ENCODE results near the gene PRKAR1A. TPM values are rescaled to one million over a fixed set of nuclear protein-coding genes. Genes with fewer than 3 reads are reported as not detected.
"Not testable (repeated sequence)": the region's sequence is repeated elsewhere in the genome, so short reads cannot be mapped to it uniquely, and the experiment has no call there.

Gene PRKAR1A
- polyA plus RNA-seq, 1 donor: 379 TPM

- no peak for DNase-seq (ENCODE audit: low read depth)
These were observed 67.1 kb downstream of the PRKAR1A start for GRCh38 chr17:68579194-68579927.

GRCh38 chr17:68580236-68580770 is 68.1 kb downstream of the PRKAR1A start:
- no peak for DNase-seq (ENCODE audit: low read depth)

- DNase-seq (ENCODE audit: low read depth): no peak
These were observed 69.8 kb downstream of the PRKAR1A start for GRCh38 chr17:68581863-68582645.

- not testable (repeated sequence) for DNase-seq (ENCODE audit: low read depth)
These were observed 70.6 kb downstream of the PRKAR1A start for GRCh38 chr17:68582867-68583266.

- DNase-seq (ENCODE audit: low read depth): no peak
These were observed 72.5 kb downstream of the PRKAR1A start for GRCh38 chr17:68584581-68585303.

- DNase-seq (ENCODE audit: low read depth): no peak
These were observed 73.4 kb downstream of the PRKAR1A start for GRCh38 chr17:68585643-68586042.

- DNase-seq (ENCODE audit: low read depth): no peak
These were observed 74.8 kb downstream of the PRKAR1A start for GRCh38 chr17:68587026-68587425.

GRCh38 chr17:68587847-68588246 is 75.6 kb downstream of the PRKAR1A start:
- DNase-seq (ENCODE audit: low read depth): no peak

GRCh38 chr17:68588362-68588761 is 76.1 kb downstream of the PRKAR1A start:
- DNase-seq (ENCODE audit: low read depth): no peak

- DNase-seq (ENCODE audit: low read depth): no peak
These were observed 76.9 kb downstream of the PRKAR1A start for GRCh38 chr17:68589086-68589485.

- DNase-seq (ENCODE audit: low read depth): no peak
These were observed 79.4 kb downstream of the PRKAR1A start for GRCh38 chr17:68591583-68591982.

- DNase-seq (ENCODE audit: low read depth): no peak
These were observed 79.8 kb downstream of the PRKAR1A start for GRCh38 chr17:68592009-68592408.

GRCh38 chr17:68592682-68593641 is 80.7 kb downstream of the PRKAR1A start:
- DNase-seq (ENCODE audit: low read depth): no peak

GRCh38 chr17:68594552-68594951 is 82.3 kb downstream of the PRKAR1A start:
- no peak for DNase-seq (ENCODE audit: low read depth)

GRCh38 chr17:68595496-68595895 is 83.3 kb downstream of the PRKAR1A start:
- DNase-seq (ENCODE audit: low read depth): no peak

GRCh38 chr17:68595986-68596385 is 83.8 kb downstream of the PRKAR1A start:
- DNase-seq (ENCODE audit: low read depth): no peak

GRCh38 chr17:68596411-68596945 is 84.2 kb downstream of the PRKAR1A start:
- no peak for DNase-seq (ENCODE audit: low read depth)

GRCh38 chr17:68598074-68598473 is 85.8 kb downstream of the PRKAR1A start:
- no peak for DNase-seq (ENCODE audit: low read depth)

GRCh38 chr17:68598545-68598961 is 86.3 kb downstream of the PRKAR1A start:
- no peak for DNase-seq (ENCODE audit: low read depth)

- DNase-seq (ENCODE audit: low read depth): no peak
These were observed 86.9 kb downstream of the PRKAR1A start for GRCh38 chr17:68599091-68599490.
